ENCODE data around the gene VPS29. TPM values are rescaled to one million over a fixed set of nuclear protein-coding genes. Genes with fewer than 3 reads are reported as not detected.
A peak's percentile ranks its signal among the peaks of the same experiment; 100 is the strongest.
"Not testable (repeated sequence)": the region's sequence is repeated elsewhere in the genome, so short reads cannot be mapped to it uniquely, and the experiment has no call there.

Gene VPS29
- total and polyA plus RNA-seq, 2 experiments from 2014 or later, result 39.1 to 115 TPM

DNA sequence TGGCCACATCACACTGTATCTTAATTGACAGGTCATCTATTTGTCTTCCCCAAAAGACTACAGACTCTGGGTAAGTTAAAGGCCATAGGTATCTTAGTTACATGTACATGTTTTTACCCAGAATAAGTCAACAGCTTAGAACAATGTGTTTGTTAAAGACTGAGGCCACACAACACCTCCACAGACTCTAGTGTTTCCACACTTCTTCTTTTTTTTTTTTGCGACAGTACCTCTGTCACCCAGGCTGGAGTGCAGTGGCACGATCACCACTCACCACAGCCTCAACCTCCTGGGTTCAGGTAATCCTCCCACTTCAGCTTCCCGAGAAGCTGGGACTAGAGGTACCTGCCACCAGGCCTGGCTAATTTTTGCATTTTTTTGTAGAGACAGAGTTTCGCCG lies 35.1 kb downstream of the VPS29 start:
- no peak overlapping the region for H2AFZ ChIP-seq
- peaks cover 12% of the 10 kb centered on the region for H4K20me1 ChIP-seq (replicated peaks; ENCODE audit: insufficient read depth)
- Mint-ChIP-seq H3K27me3 (ENCODE audit: insufficient read depth, low read depth, poor library complexity) (peaks cover 21% of the 10 kb centered on the region), H3K4me1 (peaks cover 16% of the 10 kb centered on the region), H3K27ac (no peak overlapping the region; the same call in 1 of the 2 replicates), H3K4me3 (peak overlapping the region; percentile 100), H3K36me3 (ENCODE audit: low read depth) (peaks cover 46% of the 10 kb centered on the region), H3K9me3 (no peaks in the 10 kb centered on the region; the same call in 2 of the 3 replicates)
- TF ChIP-seq, protein P1, sequence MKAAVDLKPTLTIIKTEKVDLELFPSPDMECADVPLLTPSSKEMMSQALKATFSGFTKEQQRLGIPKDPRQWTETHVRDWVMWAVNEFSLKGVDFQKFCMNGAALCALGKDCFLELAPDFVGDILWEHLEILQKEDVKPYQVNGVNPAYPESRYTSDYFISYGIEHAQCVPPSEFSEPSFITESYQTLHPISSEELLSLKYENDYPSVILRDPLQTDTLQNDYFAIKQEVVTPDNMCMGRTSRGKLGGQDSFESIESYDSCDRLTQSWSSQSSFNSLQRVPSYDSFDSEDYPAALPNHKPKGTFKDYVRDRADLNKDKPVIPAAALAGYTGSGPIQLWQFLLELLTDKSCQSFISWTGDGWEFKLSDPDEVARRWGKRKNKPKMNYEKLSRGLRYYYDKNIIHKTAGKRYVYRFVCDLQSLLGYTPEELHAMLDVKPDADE (IDR thresholded peaks at IDR 0.05), result no peak
- TF ChIP-seq EZH2phosphoT487 (IDR thresholded peaks at IDR 0.05; ENCODE audit: unreplicated experiment) (no peak), CREB1 (CRISPR knock-in tag; IDR thresholded peaks at IDR 0.05; ENCODE audit: low read depth) (no peak), NANOG (IDR thresholded peaks at IDR 0.05; ENCODE audit: borderline replicate concordance) (no peak), ZNF114 (CRISPR knock-in tag; IDR thresholded peaks at IDR 0.05) (no peak), STAT1 (IDR thresholded peaks at IDR 0.05; ENCODE audit: unreplicated experiment) (no peak), JUNB (IDR thresholded peaks at IDR 0.05; ENCODE audit: unreplicated experiment) (no peak), POLR2AphosphoS5 (IDR thresholded peaks at IDR 0.05; ENCODE audit: low read depth) (no peak), ZNF462 (CRISPR knock-in tag; IDR thresholded peaks at IDR 0.05) (no peak)
- H3K9me2 ChIP-seq (ENCODE audit: insufficient read depth), result no peaks in the 10 kb centered on the region
- peak overlapping the region; percentile 70; the same call in 1 of the 2 replicates for H3K4me3 ChIP-seq
- peaks cover 64% of the 10 kb centered on the region for H3K79me2 ChIP-seq (replicated peaks; ENCODE audit: insufficient read depth)
- H3K4me2 ChIP-seq, result peak overlapping the region; percentile 79
- H3K4me1 ChIP-seq (ENCODE audit: insufficient read depth), result peaks cover 6% of the 10 kb centered on the region
- DNase-seq (ENCODE audit: low spot score) (no peak), ATAC-seq (no peak)
- H3K36me3 ChIP-seq (ENCODE audit: insufficient read depth), result peaks cover 8% of the 10 kb centered on the region
- H3K27me3 ChIP-seq (ENCODE audit: insufficient read depth), result no peaks in the 10 kb centered on the region
- no peak overlapping the region for H3K27ac ChIP-seq (ENCODE audit: low read depth)
- 0 out of 2 replicates have a peak, but pooled peaks cover 3% of the 10 kb centered on the region for H3F3A ChIP-seq (replicated peaks; ENCODE audit: low read depth)

DNA sequence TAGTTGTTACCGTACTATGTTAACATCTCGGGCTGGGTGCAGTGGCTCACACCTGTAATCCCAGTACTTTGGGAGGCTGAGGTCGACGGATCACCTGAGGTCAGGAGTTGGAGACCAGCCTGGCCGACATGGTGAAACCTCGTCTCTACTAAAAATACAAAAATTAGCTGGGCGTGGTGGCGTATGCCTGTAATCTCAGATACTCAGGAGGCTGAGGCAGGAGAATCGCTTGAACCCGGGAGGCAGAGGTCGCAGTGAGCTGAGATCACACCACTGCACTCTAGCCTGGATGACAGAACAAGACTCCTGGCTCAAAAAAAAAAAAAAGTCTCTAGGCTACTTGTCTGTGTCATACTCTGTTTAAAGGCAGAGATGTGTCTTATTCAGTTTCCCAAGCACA lies 36.1 kb downstream of the VPS29 start:
- H2AFZ ChIP-seq; H3K27ac ChIP-seq (ENCODE audit: low read depth); DNase-seq (ENCODE audit: low spot score); H3K4me3 ChIP-seq; H3K9me2 ChIP-seq (ENCODE audit: insufficient read depth); H3K36me3 ChIP-seq (ENCODE audit: insufficient read depth); H3K27me3 ChIP-seq (ENCODE audit: insufficient read depth); H3K9me3 Mint-ChIP-seq; H3F3A ChIP-seq (replicated peaks; ENCODE audit: low read depth); H3K27ac Mint-ChIP-seq; ATAC-seq; H3K4me3 Mint-ChIP-seq; H3K4me2 ChIP-seq; H3K4me1 ChIP-seq (ENCODE audit: insufficient read depth): not testable (repeated sequence)
- Mint-ChIP-seq H3K36me3 (ENCODE audit: low read depth) (peaks cover 43% of the 10 kb centered on the region), H3K4me1 (peaks cover 16% of the 10 kb centered on the region), H3K27me3 (ENCODE audit: insufficient read depth, low read depth, poor library complexity) (peaks cover 21% of the 10 kb centered on the region)
- H3K79me2 ChIP-seq (replicated peaks; ENCODE audit: insufficient read depth), result peaks cover 68% of the 10 kb centered on the region
- peaks cover 19% of the 10 kb centered on the region for H4K20me1 ChIP-seq (replicated peaks; ENCODE audit: insufficient read depth)
